Peyer's patch (tissue), 4 donors: ENCODE measurements around the gene DLX6.

ENCODE experiments used
- CTCF ChIP-seq, 6 experiments: fragments of 450-650 bp in 4 of 6; fragments of 200-600 bp in 2 of 6; sonication (generic) in 1 of 6; IDR thresholded peaks; one replicate each; pipeline ENCODE4 v1.5.1; 2017 to 2019; ENCODE audit warnings: antibody characterized with exemption in 6 of 6, mild to moderate bottlenecking in 3 of 6, moderate library complexity in 1 of 6
- POLR2A ChIP-seq, 2 donors: fragments of 450-650 bp; IDR thresholded peaks; one replicate each; pipeline ENCODE4 v1.5.1; 2017; ENCODE audit warnings: antibody characterized with exemption in 2 of 2, mild to moderate bottlenecking in 2 of 2, moderate library complexity in 2 of 2

DNA sequence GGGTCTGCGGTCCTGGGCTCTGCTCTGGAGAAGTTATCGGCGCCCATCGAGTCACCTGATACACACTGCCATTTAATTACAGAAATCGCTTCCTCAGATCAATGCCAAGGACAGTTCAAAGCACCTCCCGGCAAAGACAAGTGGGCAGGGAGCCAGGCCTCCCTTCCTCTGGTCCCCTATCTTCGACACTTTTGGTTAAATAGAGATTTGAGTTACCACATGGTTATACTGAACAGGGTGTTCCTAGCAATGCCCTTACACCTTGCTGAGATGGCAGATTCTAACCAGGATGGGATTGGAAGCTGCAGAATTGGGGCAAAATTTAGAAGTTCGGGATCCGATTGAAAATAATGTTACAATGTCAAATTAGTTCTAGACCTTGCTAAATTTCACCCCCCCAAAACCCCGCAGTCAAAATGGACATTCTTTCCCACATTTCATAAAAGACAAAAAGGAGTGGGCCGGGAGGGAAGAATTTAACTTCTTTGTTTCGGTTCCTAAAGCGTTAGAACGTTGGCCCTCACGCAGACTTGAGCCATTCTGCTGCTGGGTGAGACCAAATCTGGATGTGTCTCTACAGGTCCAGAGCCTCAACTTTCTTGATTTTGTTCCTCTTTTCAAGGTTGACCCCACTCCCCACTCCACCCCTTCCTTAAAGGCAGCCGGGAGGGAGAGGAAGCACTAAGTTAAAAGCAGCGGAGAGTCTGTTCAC, 21.5 kb downstream of the DLX6 start:
- no peak for TF ChIP-seq CTCF (IDR thresholded peaks at IDR 0.05)
- no peak for TF ChIP-seq POLR2A (IDR thresholded peaks at IDR 0.05)
